C1 segment of cervical spinal cord (tissue), 14 donors: ENCODE measurements around the gene CR1L.
"Not testable (repeated sequence)": the region's sequence is repeated elsewhere in the genome, so short reads cannot be mapped to it uniquely, and the experiment has no call there.

Experiments used
- DNase-seq, 14 donors: peaks; one replicate each; lab custom pipeline; 2025; lab: John Stamatoyannopoulos, UW

Gene CR1L

DNA sequence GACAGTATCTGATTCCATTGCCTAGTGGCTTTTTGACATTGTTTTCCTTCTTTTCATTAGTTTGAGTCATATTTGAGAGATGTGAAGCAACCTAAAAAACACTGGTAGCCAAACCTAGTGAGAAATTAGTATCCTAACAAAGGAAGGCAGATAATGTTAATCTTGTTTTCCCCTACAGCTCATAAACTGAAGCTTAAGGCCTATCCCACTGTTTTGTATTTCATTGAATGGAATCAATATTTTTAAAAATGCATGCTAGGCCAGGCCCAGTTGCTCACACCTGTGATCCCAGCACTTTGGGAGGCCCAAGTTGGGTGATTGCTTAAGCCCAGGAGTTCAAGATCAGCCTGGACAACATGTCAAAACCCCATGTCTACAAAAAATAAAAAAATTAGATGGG is 1.2 kb downstream of the CR1L start:
- DNase-seq = no peak

DNA sequence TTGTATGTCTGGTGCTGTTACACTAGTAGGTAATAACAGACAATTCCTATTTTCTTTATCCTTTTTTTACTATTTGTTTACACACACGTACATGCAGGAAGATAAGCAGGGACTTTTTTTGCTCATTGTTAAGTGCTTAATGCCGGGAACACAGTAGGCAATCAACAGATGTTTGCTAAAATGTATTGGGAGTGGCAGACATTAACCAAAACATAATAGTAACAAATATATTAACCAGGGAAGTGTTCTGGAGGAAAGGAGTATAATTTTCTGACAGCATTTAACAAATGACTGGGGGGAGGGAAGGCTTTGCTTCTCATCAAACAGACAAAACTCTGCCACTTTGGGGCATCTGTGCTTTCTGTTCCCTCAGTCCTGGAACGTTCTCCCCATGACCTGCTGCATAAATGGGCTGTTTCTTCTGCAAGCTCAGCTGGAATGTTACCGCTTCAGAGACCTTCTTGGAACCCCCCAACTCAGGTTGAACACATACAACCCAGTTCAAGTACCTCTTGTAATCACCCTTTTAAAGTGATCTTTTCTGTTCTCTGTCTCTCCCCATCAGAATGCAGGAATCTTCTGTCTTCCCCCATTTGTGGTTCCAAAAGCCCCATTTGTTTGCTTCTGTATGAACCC is 2.1 kb downstream of the CR1L start:
- DNase-seq = no peak

DNA sequence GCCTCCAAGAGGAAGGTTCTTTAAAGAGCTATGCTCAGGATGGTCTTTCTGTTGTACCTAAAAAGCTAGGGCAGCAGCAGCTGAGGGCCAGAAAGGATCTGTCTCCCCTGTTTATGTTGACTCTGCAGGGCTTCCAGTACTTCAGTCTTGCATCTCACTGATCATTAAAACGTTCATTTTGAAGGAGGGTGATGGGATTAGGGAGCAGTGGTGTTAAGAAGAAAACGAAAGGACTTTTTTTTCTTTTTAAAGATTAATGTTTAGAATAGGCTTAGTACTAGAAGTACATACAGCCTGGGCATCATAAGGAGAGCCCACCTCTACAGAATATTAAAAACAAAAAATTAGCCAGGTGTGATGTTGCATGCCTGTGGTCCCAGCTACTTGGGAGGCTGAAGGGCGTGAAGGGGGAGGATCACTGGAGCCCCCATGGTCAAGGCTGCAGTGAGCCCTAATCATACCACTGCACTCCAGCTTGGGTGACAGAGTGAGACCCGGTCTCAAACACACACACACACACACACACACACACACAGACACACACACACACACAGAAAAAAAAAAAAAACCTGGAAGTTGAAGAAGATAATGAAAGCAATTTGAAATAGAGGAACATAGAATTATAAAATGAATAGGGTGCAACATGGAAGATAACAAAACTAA is 2.9 kb downstream of the CR1L start:
- no peak for DNase-seq

DNA sequence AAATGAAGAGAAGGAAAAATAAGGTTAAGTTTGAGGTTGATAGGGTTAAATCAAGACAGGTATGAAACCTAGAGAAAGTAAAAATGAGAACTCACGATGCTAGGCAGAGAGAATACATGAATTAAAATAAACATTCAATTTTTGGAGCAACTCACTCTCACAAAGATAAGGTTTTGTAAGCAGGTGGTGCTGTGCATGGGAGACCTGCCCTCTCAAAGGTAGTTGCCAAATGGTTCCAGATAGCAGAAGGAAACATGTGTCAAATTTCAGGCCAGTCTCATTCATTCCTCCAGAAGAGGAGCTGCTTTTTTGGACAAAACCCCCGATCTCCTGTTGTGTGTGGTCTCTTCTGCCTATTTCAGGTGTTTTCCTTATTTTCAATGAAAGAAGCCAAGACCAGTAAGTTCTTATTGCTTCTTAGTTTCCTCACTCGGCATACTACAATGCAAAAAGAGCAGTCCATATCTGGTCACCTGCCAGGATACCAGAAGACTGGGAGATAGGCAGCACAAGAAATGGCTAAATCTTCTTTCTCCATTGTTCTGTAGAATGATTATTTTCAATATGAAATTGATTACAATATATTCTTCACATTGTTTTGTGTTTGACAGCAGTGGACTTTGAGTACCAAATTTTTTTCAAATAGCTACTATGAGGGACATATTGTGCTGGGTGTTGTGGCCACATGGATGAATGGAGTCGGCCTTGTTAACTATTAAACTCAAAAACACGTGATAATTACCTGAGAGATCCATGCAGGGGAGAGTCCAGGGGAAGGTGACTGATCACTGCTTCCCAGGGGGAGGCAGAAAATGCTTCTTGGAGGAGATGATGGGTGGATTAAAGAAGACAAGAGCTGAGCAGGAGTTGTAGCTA is 3.6 kb downstream of the CR1L start:
- DNase-seq = no peak

DNA sequence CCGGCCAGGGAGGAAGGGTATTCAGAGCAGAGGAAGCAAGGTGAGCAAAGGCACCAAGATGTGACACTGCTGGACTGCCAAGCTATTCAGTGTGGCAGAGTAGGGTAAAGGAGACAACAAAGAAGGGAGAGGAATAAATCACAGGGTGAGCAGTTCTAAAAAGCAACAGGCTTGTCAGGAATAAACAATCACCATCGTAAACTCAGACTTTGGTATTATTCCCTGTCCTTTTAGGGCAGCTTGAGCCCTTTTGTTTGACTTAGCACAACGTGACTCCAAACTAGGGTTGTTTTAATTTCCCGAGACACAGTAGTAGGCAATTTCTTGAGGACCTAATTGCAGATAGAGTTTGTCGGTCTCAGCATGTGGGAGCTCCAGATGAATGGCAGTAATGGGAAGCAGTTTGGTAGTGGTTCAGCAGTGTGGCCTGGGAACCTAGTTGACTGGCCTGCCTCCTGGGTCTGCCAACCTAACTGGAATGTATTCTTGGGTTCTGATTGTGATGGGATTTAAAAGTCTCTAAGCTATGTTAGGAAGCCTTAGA is 4.3 kb downstream of the CR1L start:
- DNase-seq = no peak

DNA sequence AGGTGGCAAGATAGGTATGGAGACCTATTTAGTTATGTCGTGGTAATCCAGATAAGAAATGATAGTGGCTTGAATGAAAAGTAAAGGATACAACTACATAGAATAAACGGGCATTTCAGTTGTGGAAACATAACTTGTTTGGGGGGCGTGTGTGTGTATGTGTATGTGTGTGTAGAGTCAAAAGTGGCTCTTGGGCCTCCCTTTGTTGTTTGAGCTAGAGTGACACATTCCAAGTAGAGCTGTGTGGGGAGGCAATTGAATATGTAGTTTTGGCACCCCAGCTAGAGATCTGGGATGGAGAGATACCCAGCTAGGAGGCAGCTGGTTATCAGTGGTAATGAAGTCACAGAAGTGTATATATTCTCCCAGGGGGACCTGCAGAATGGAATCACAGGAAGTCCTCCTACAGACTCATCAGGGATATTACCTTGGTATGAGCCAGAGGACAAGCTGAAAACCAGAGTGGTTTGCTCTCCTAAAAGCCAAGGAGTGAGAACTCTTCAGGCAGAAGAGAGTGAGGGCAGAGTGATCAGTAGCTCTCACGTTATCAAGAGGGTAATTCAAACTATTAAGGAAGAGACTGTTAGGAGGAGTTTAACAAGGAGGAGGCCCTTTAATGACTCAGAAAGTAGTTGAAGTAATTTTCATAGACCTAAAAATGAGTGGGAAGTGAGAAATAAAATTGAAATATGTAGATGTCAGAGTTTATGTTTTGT is 5.1 kb downstream of the CR1L start:
- no peak for DNase-seq

DNA sequence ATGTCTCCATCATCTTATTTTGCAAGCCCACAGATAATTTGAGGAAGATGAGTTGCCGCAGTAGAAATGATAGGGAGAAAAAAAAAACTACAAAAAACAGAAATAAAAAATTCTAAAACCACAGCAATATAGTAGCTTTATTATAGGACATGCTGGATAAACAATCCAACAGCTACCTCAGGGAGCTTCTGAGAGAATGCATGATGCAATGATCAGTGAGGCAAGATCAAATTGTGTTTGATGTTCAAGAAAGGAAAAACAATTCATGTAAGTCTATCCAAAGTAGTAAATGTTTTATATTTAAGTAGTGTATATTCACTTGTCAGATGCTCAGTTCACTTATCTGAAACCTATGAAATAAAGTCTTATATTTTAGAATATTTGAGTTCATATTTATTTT is 6.7 kb downstream of the CR1L start:
- DNase-seq = no peak

DNA sequence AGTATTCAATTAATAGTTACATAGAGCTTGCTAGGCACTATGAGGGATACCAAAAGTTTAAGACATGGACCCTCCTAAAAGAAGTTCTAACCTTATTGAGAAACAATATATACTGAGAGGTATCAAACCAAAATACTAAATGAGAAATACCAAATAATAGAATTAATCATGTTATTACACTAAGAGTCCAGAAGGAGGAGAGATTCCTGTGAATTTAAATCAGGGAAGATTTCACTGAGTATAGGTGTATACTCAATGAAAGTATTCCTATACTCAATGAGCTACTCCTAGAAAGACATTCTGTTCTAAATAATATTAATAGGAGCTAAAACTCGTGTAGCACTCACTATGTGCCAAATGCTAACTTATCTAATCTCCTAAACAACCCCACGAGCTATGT is 9.4 kb downstream of the CR1L start:
- DNase-seq = no peak

DNA sequence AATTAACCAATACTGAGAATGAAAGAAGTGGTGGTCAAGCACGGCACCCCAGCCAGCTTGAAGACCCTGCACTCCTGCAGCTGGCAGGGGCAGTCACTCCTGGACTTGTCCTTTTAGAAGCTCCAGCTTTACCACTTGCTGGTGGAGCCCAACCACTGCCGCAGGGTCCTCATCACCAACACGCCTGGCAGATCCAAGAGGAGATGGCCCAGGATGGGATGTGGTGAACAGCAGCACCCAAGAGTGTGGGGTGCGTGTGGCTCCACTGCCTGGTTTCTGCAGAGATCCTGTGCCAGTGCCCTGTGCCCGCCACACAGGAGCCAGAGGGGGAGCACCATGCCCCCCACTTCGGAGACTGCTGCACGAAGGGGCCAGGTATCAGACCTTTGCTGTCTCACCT is 13.5 kb downstream of the CR1L start:
- no peak for DNase-seq

DNA sequence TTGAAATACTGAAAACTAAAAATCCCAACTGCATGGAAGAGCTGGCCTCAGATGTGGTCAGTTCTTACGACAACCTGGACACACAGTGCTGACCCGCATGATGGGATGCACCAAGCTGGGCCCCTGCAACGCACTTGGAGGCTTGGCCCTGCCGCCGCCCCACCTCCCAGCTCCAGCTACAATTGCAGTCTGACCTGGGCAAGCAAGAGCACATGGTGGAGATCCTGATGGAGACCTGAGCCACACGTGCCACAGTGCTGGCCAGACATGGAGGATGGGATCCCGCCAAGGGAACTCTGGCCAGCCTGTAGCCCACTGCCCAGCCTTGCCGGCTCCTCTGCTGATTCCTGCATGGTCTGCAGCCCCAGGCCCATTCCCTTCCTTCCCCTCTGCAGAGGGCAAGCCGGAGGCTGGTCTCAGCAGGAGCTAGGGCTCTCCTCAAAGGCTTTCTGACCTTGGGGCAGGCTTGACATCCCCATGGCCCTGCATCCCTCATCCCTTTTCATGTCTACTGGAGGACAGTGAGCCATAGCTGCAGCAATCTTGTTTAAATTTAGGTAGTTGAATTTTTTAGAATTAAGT is 14.1 kb downstream of the CR1L start:
- no peak for DNase-seq

DNA sequence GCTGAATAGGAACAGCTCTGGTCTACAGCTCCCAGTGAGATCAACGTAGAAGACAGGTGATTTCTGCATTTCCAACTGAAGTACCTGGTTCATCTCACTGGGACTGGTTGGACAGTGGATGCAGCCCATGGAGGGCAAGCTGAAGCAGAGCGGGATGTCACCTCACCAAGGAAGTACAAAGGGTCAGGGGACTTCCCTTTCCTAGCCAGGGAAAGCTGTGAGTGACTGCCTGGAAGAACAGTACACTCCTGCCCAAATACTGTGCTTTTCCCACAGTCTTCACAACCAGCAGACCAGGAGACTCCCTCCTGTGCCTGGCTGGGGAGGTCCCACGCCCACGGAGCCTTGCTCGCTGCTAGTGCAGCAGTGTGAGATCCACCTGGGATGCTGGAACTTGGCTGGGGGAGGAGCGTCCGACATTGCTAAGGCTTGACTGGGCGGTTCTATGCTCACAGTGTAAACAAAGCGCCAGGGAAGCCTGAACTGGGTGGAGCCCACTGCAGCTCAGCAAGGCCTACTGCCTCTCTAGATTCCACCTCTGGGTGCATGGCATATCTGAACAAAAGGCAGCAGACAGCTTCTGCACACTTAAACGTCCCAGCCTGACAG is 14.7 kb downstream of the CR1L start:
- no peak for DNase-seq

DNA sequence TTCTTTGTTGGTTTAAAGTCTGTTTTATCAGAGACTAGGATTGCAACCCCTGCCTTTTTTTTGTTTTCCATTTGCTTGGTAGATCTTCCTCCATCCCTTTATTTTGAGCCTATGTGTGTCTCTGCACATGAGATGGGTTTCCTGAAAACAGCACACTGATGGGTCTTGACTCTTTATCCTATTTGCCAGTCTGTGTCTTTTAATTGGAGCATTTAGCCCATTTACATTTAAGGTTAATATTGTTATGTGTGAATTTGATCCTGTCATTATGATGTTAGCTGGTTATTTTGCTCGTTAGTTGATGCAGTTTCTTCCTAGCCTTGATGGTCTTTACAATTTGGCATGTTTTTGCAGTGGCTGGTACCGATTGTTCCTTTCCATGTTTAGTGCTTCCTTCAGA is 16.5 kb downstream of the CR1L start:
- DNase-seq = not testable (repeated sequence)

DNA sequence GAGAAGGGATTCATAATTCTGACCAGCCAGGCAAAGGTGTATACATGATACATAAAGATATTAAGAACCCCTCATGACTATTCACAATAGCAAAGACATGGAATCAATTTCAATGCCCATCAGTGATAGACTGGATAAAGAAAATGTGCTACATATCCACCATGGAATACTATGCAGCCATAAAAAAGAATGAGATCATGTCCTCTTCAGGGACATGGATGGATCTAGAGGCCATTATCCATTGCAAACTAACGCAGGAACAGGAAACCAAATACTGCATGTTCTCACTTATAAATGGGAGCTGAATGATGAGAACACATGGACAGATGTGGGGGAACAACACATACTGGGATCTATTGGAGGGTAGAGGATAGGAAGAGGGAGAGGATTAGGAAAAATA is 21.4 kb downstream of the CR1L start:
- DNase-seq = no peak

DNA sequence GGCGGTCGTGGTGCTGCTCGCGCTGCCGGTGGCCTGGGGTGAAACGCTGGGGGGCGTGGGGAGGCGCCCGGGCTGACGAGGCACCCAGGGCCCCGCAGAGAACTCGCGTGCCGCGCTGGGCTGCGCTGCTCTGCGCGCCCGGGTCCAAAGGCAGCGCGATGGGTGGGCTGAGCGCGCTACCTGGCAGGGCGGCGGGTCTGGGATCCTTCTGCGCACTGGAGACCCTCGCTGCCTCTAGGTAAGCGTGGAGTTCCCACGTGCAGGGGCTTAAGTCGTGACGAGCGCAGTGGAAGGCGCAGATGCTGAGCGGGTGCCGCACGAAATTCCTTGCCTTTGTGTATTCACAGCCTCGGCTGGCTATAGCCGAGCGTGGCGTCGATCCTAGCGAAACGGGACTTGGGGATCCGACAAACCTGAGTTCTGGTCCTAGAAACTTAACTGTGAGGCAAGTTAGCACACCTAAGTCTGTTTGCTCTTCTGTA is 24.6 kb downstream of the CR1L start:
- DNase-seq = no peak

DNA sequence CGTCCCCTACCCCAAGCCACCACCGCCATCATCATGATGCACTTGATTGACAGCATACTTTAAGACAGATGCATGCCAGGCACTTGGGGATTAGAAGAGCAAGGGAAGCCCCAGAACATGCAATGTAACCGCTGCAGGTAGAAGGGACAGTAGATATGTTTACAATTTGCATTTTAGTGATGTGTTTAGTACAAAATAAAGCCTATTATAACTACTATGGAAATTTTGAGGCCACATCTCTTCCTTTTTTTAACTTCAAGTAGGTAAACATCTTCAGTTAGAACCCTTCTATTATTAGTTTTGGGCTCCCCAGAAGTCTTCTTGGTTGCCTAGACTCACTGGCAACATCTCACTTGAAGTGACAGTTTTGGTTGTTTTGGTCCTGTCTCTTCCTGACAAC is 25.3 kb downstream of the CR1L start:
- no peak for DNase-seq

DNA sequence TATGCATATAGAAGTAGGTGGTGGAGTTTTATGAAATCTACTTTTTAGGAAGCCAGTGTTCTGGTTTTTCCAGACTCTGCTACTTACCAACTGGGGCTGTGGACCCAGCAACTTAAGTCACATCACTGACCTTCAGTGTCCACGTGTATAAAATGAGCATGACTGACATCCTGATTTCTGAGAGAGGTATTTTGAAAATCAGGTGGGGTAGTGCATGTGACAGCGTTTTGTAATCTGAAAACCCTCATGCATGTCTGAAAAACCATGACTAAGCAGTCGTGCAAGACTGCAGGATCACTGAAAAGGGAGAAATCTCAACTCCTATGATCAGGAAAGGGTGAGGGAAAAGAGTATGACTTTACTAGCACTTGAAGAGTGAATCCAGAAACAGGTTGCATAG is 26.1 kb downstream of the CR1L start:
- no peak for DNase-seq

DNA sequence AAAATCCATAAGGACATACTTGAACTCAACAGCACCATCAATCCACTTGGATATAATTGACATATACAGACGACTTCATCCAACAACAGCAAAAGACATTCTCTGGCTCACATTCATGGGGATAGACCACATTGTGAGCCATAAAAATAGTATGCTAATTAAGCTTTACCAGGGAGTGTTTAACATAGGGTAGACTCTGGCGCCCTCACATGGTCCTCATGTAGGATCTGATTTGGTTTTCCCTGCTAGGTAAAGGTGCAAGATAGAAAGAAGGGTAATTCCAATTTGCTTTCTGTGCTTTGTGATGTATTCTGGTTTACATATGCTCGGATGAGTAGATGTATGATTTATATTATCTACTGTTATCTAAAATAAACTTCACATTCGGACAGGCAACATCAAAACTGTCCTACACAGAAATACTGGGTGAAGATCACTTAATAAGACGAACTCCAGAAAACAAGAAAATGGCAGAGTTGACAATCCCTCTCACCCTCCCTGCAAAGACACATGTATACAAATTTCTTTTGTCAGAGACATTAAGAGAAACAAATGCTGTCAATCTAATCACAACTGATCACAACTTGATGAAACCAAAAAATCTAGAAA is 27.7 kb downstream of the CR1L start:
- peak in 1 of 14 donors; percentile 1 for DNase-seq

DNA sequence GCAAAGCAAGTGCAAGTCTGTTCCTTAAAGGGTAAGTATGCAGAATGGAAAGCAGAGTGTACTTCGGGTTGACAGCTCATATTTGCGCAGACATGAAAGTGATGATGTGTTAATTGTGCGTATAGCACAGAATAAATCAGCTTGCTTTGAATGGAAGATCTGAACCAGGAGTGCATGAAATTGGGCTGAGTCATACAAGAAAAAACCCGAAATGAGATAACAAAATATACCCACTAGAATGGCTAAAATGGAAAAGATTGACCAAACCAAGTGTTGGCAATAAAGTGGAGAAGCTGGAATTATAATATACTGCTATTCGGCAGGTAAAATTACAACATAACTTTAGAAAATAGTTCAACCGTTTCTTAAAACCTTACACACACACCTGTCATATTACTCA is 28.5 kb downstream of the CR1L start:
- DNase-seq = no peak

DNA sequence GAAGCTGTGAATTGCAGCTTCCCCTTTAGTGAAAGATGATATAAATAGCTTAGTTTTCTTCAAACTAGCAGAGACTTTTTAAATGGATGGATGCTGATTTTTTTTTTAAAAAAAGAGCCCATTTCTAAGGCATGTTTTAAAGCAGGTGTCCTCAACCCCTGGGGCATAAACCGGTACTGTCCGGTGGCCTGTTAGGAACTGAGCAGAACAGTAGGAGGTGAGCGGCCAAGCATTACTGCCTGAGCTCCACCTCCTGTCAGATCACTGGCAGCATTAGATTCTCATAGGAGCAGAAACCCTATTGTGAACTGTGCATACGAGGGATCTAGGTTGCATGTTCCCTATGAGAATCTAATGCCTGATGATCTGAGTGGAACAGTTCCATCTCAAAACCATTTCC is 31.2 kb downstream of the CR1L start:
- no peak for DNase-seq

DNA sequence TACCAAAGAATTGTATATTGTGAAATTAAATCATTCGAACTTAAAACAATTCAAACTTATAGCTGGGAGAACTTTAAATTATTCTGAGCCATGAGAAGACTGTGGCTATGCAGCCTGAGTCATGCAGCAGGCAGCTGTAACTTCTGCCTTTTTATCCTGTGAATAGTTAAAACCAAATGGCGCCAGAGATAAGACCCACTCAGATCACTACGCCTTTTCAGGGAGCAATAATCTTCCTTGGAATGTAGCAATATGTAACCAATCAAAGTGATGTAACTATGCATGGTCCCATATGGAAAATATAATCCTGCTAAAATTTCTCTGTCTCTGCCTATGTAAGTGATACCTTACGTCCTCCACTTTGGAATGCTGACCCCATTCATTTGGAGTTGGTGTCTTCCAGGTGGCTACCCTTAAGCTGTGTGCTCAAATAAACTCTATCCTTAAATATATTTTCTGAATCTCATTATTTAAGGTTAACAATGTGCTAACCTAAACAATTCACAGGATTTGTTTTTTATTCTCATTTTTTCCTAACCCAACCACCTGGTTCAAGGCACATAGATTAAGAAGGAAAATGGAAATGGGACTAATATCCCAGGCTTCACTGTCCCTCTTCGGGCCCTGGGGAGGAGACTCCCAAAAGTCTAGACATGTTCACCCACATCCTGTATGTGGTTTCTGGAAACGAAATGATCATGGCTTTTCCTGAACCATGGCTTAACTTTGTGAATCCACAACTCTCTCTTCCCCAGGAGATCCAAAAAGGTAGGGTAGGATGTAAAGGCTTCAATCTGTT is 35.9 kb downstream of the CR1L start:
- not testable (repeated sequence) for DNase-seq
